ENCODE measurements around the gene GNB4. TPM values are rescaled to one million over a fixed set of nuclear protein-coding genes. Genes with fewer than 3 reads are reported as not detected.

GNB4 gene
- total and polyA plus RNA-seq, 2 donors (not counting 1 experiment from before 2014, with no cell fraction given): 7.6 to 24.6 TPM

GRCh38 chr3:179488213-179488612, 36.9 kb upstream of the GNB4 start:
- CTCF ChIA-PET: no interaction called here
- H3K9me3 ChIP-seq (ENCODE audit: control extremely low read depth in 1 of 3, control insufficient read depth in 2 of 3, insufficient read depth in 1 of 3, low read length in 2 of 3): peaks cover 0 to 22% (median 17%) of the 10 kb centered on the region in 3 donors
- H3K9me3 Mint-ChIP-seq (ENCODE audit: insufficient read depth): peaks cover 11% of the 10 kb centered on the region
- no peak overlapping the region for H2AFZ ChIP-seq (ENCODE audit: insufficient read depth, low read depth, low read length, poor library complexity, severe bottlenecking)
- no peak overlapping the region for H3K4me3 Mint-ChIP-seq
- DNase-seq (no peak), ATAC-seq (ENCODE audit: low read depth) (no peak)
- no peak overlapping the region for H3K4me3 ChIP-seq (ENCODE audit: control extremely low read depth in 1 of 5, extremely low read depth in 1 of 5, insufficient read depth in 1 of 5, low read depth in 2 of 5, low read length in 4 of 5)
- no peaks in the 10 kb centered on the region for H3K4me1 Mint-ChIP-seq
- H3K4me2 ChIP-seq (replicated peaks; ENCODE audit: low read depth, low read length, poor library complexity, severe bottlenecking): no peak overlapping the region
- H3K27ac ChIP-seq (ENCODE audit: low read length in 2 of 2): no peak overlapping the region
- H3K27me3 Mint-ChIP-seq: peaks cover 3% of the 10 kb centered on the region
- no peak overlapping the region for H3K9ac ChIP-seq (ENCODE audit: low read length)
- H3K4me1 ChIP-seq (ENCODE audit: control insufficient read depth in 2 of 2, insufficient read depth in 2 of 2, low read length in 2 of 2): no peaks in the 10 kb centered on the region
- H3K36me3 ChIP-seq (replicated peaks in 1 of 2; ENCODE audit: control extremely low read depth in 1 of 2, control insufficient read depth in 1 of 2, extremely low read depth in 1 of 2, insufficient read depth in 2 of 2, low read length in 1 of 2): no peaks in the 10 kb centered on the region
- H3K27ac Mint-ChIP-seq: no peak overlapping the region
- intact Hi-C loops (cut with micrococcal nuclease): no loop called here
- peaks cover 0 to 6% (median 0%) of the 10 kb centered on the region in 4 experiments for H3K27me3 ChIP-seq (replicated peaks in 1 of 4; ENCODE audit: control extremely low read depth in 1 of 4, control insufficient read depth in 3 of 4, insufficient read depth in 4 of 4, low read length in 3 of 4)
- TF ChIP-seq EZH2 (IDR thresholded peaks at IDR 0.05; ENCODE audit: borderline replicate concordance, insufficient read depth, low read depth, low read length, poor library complexity, severe bottlenecking): no peak
- TF ChIP-seq, protein P1, sequence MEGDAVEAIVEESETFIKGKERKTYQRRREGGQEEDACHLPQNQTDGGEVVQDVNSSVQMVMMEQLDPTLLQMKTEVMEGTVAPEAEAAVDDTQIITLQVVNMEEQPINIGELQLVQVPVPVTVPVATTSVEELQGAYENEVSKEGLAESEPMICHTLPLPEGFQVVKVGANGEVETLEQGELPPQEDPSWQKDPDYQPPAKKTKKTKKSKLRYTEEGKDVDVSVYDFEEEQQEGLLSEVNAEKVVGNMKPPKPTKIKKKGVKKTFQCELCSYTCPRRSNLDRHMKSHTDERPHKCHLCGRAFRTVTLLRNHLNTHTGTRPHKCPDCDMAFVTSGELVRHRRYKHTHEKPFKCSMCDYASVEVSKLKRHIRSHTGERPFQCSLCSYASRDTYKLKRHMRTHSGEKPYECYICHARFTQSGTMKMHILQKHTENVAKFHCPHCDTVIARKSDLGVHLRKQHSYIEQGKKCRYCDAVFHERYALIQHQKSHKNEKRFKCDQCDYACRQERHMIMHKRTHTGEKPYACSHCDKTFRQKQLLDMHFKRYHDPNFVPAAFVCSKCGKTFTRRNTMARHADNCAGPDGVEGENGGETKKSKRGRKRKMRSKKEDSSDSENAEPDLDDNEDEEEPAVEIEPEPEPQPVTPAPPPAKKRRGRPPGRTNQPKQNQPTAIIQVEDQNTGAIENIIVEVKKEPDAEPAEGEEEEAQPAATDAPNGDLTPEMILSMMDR (IDR thresholded peaks at IDR 0.05): no peak
- no peaks in the 10 kb centered on the region for H4K20me1 ChIP-seq (ENCODE audit: control insufficient read depth, insufficient read depth, low read length, poor library complexity, severe bottlenecking)
- POLR2A ChIA-PET: no interaction called here
- H3K79me2 ChIP-seq (ENCODE audit: control insufficient read depth, insufficient read depth, low read length): no peaks in the 10 kb centered on the region

- no peak overlapping the region for H3K27ac ChIP-seq (ENCODE audit: low read length in 2 of 2)
- Mint-ChIP-seq H3K9me3 (ENCODE audit: insufficient read depth) (peaks cover 4% of the 10 kb centered on the region), H3K27ac (no peak overlapping the region), H3K27me3 (peaks cover 3% of the 10 kb centered on the region), H3K4me3 (no peak overlapping the region), H3K4me1 (no peaks in the 10 kb centered on the region)
- H2AFZ ChIP-seq (ENCODE audit: insufficient read depth, low read depth, low read length, poor library complexity, severe bottlenecking): no peak overlapping the region
- H3K79me2 ChIP-seq (ENCODE audit: control insufficient read depth, insufficient read depth, low read length): no peaks in the 10 kb centered on the region
- no peaks in the 10 kb centered on the region for H3K4me1 ChIP-seq (ENCODE audit: control insufficient read depth in 2 of 2, insufficient read depth in 2 of 2, low read length in 2 of 2)
- intact Hi-C loops (cut with micrococcal nuclease): no loop called here
- H3K27me3 ChIP-seq (replicated peaks in 1 of 4; ENCODE audit: control extremely low read depth in 1 of 4, control insufficient read depth in 3 of 4, insufficient read depth in 4 of 4, low read length in 3 of 4): peaks cover 0 to 6% (median 0%) of the 10 kb centered on the region in 4 experiments
- no peaks in the 10 kb centered on the region for H4K20me1 ChIP-seq (ENCODE audit: control insufficient read depth, insufficient read depth, low read length, poor library complexity, severe bottlenecking)
- H3K4me2 ChIP-seq (replicated peaks; ENCODE audit: low read depth, low read length, poor library complexity, severe bottlenecking): no peak overlapping the region
- no peak for DNase-seq
- POLR2A ChIA-PET: interaction anchor here (0.6 kb wide), 1 partner anchor 171 kb away, joined by 6 read pairs; no protein-coding TSS in a partner anchor
- 93% methylated on average over 2 of the region's 3 CpGs for WGBS (ENCODE audit: insufficient coverage)
- no peak for ATAC-seq (ENCODE audit: low read depth)
- H3K4me3 ChIP-seq (ENCODE audit: control extremely low read depth in 1 of 5, extremely low read depth in 1 of 5, insufficient read depth in 1 of 5, low read depth in 2 of 5, low read length in 4 of 5): no peak overlapping the region
- TF ChIP-seq, protein P1 (IDR thresholded peaks at IDR 0.05): no peak
- TF ChIP-seq EZH2 (IDR thresholded peaks at IDR 0.05; ENCODE audit: borderline replicate concordance, insufficient read depth, low read depth, low read length, poor library complexity, severe bottlenecking): no peak
- no peak overlapping the region for H3K9ac ChIP-seq (ENCODE audit: low read length)
- H3K36me3 ChIP-seq (replicated peaks in 1 of 2; ENCODE audit: control extremely low read depth in 1 of 2, control insufficient read depth in 1 of 2, extremely low read depth in 1 of 2, insufficient read depth in 2 of 2, low read length in 1 of 2): no peaks in the 10 kb centered on the region
- CTCF ChIA-PET: interaction anchor here (0.6 kb wide), 1 partner anchor 323 kb away, joined by 3 read pairs; no protein-coding TSS in a partner anchor
- peaks cover 0 to 13% (median 4%) of the 10 kb centered on the region in 3 donors for H3K9me3 ChIP-seq (ENCODE audit: control extremely low read depth in 1 of 3, control insufficient read depth in 2 of 3, insufficient read depth in 1 of 3, low read length in 2 of 3)
Observed at GRCh38 chr3:179486806-179487205, 35.5 kb upstream of the GNB4 start.

All from B cell (primary cell).